ENCODE measurements around the gene CBX1.

CBX1 gene

GRCh38 chr17:48111937-48112241, 10.6 kb upstream of the CBX1 start:
- peaks cover 10% of the 10 kb centered on the region for H3F3A ChIP-seq (ENCODE audit: insufficient read depth, low read length)
- no peaks in the 10 kb centered on the region for H3K9me3 ChIP-seq (replicated peaks; ENCODE audit: insufficient read depth, low read length)
- no peaks in the 10 kb centered on the region; the same call in 1 of the 2 replicates for H4K20me1 ChIP-seq (ENCODE audit: insufficient read depth, low read length)
- no peak overlapping the region for H2AFZ ChIP-seq (ENCODE audit: low read length)
- TF ChIP-seq EZH2phosphoT487 (IDR thresholded peaks at IDR 0.05; ENCODE audit: low read length), result no peak
- TF ChIP-seq CTCF (IDR thresholded peaks at IDR 0.05; ENCODE audit: low read length), result no peak
- no peak for TF ChIP-seq EZH2 (optimal IDR thresholded peaks at IDR 0.05; ENCODE audit: low read depth, low read length)
- H3K27ac ChIP-seq (ENCODE audit: low read length), result no peak overlapping the region
- H3K27me3 ChIP-seq (replicated peaks; ENCODE audit: insufficient read depth, low read length), result no peaks in the 10 kb centered on the region
- H3K79me2 ChIP-seq (ENCODE audit: low read length), result peaks cover 50% of the 10 kb centered on the region
- DNase-seq, result no peak
- H3K4me1 ChIP-seq (ENCODE audit: low read length), result peaks cover 5% of the 10 kb centered on the region; the same call in 1 of the 2 replicates
- H3K4me3 ChIP-seq (ENCODE audit: low read length), result no peak overlapping the region
- H3K4me2 ChIP-seq (ENCODE audit: low read depth, low read length), result no peak overlapping the region
- H3K9me2 ChIP-seq (replicated peaks; ENCODE audit: insufficient read depth, low read length), result no peaks in the 10 kb centered on the region
- H3K9ac ChIP-seq (ENCODE audit: low read length), result no peak overlapping the region
- no peaks in the 10 kb centered on the region for H3K36me3 ChIP-seq (replicated peaks; ENCODE audit: insufficient read depth, low read length)

GRCh38 chr17:48110761-48111160, 9.5 kb upstream of the CBX1 start:
- no peaks in the 10 kb centered on the region for H3K27me3 ChIP-seq (replicated peaks; ENCODE audit: insufficient read depth, low read length)
- no peak overlapping the region for H3K9ac ChIP-seq (ENCODE audit: low read length)
- no peak overlapping the region for H3K4me3 ChIP-seq (ENCODE audit: low read length)
- H3K4me2 ChIP-seq (ENCODE audit: low read depth, low read length), result no peak overlapping the region
- TF ChIP-seq CTCF (IDR thresholded peaks at IDR 0.05; ENCODE audit: low read length) (no peak), EZH2phosphoT487 (IDR thresholded peaks at IDR 0.05; ENCODE audit: low read length) (no peak), EZH2 (optimal IDR thresholded peaks at IDR 0.05; ENCODE audit: low read depth, low read length) (no peak)
- H3K4me1 ChIP-seq (ENCODE audit: low read length), result peaks cover 5% of the 10 kb centered on the region; the same call in 1 of the 2 replicates
- H3K36me3 ChIP-seq (replicated peaks; ENCODE audit: insufficient read depth, low read length), result no peaks in the 10 kb centered on the region
- DNase-seq, result no peak
- no peaks in the 10 kb centered on the region for H3K9me2 ChIP-seq (replicated peaks; ENCODE audit: insufficient read depth, low read length)
- H3K9me3 ChIP-seq (replicated peaks; ENCODE audit: insufficient read depth, low read length), result no peaks in the 10 kb centered on the region
- H3K79me2 ChIP-seq (ENCODE audit: low read length), result peaks cover 50% of the 10 kb centered on the region
- H3K27ac ChIP-seq (ENCODE audit: low read length), result no peak overlapping the region
- H4K20me1 ChIP-seq (ENCODE audit: insufficient read depth, low read length), result no peaks in the 10 kb centered on the region; the same call in 1 of the 2 replicates
- peaks cover 10% of the 10 kb centered on the region for H3F3A ChIP-seq (ENCODE audit: insufficient read depth, low read length)
- H2AFZ ChIP-seq (ENCODE audit: low read length), result no peak overlapping the region

GRCh38 chr17:48107137-48108055, 6.1 kb upstream of the CBX1 start, which contains the start of gene SNX11:
Gene SNX11, plus strand, starts transcription at chr17:48107766. Its CDS starts 4,278 bp downstream, at chr17:48112044.
- H3K4me2 ChIP-seq (ENCODE audit: low read depth, low read length), result peak within 1 kb of the TSS; percentile 79
- H3K9me3 ChIP-seq (replicated peaks; ENCODE audit: insufficient read depth, low read length), result no peaks in the 10 kb centered on the region
- peak within 1 kb of the TSS; percentile 83 for H3K4me3 ChIP-seq (ENCODE audit: low read length)
- H3K79me2 ChIP-seq (ENCODE audit: low read length), result peaks cover 44% of the 10 kb centered on the region
- peak; percentile 91 for DNase-seq
- peak within 1 kb of the TSS; percentile 79 for H3K9ac ChIP-seq (ENCODE audit: low read length)
- H3K27ac ChIP-seq (ENCODE audit: low read length), result peak within 1 kb of the TSS; percentile 76; the same call in 1 of the 2 replicates
- no peaks in the 10 kb centered on the region for H3K36me3 ChIP-seq (replicated peaks; ENCODE audit: insufficient read depth, low read length)
- no peaks in the 10 kb centered on the region for H3K27me3 ChIP-seq (replicated peaks; ENCODE audit: insufficient read depth, low read length)
- peaks cover 21% of the 10 kb centered on the region for H3F3A ChIP-seq (ENCODE audit: insufficient read depth, low read length)
- peaks cover 5% of the 10 kb centered on the region; the same call in 1 of the 2 replicates for H3K4me1 ChIP-seq (ENCODE audit: low read length)
- H2AFZ ChIP-seq (ENCODE audit: low read length), result peak within 1 kb of the TSS; percentile 81
- TF ChIP-seq EZH2phosphoT487 (IDR thresholded peaks at IDR 0.05; ENCODE audit: low read length) (no peak), CTCF (IDR thresholded peaks at IDR 0.05; ENCODE audit: low read length) (peak; percentile 15; the same call in 1 of the 2 replicates)
- H3K9me2 ChIP-seq (replicated peaks; ENCODE audit: insufficient read depth, low read length), result no peaks in the 10 kb centered on the region
- H4K20me1 ChIP-seq (ENCODE audit: insufficient read depth, low read length), result no peaks in the 10 kb centered on the region; the same call in 1 of the 2 replicates
